Ovary (tissue), 3 donors: ENCODE results near the gene EVI5.

Experiments used
- CTCF ChIP-seq, 3 donors: fragments of 450-650 bp in 2 of 3; fragments of 200-600 bp in 1 of 3; IDR thresholded peaks; one replicate each; pipeline versions ENCODE4 v1.5.1 to v1.8.0; 2016 to 2022; ENCODE audit warnings: antibody characterized with exemption in 3 of 3, mild to moderate bottlenecking in 1 of 3
- EP300 ChIP-seq: sonication (generic); formaldehyde crosslinking; IDR thresholded peaks from one replicate; pipeline ENCODE4 v1.6.1; 2017; ENCODE audit warnings: antibody characterized with exemption
- POLR2A ChIP-seq: fragments of 450-650 bp; IDR thresholded peaks from one replicate; pipeline ENCODE4 v1.6.1; 2017; ENCODE audit warnings: antibody characterized with exemption, mild to moderate bottlenecking, moderate library complexity
- donor health status: DM: no; HTN: no; CAD: no.

- no peak for TF ChIP-seq CTCF (IDR thresholded peaks at IDR 0.05)
- no peak for TF ChIP-seq POLR2A
- TF ChIP-seq EP300 = no peak
These were observed 131.1 kb downstream of the EVI5 start for GRCh38 chr1:92653605-92654381.
